H1 (cell line): ENCODE data around the gene TMEM106C. TPM values are rescaled to one million over a fixed set of nuclear protein-coding genes. Genes with fewer than 3 reads are reported as not detected.

ENCODE experiments used
- CTCF ChIA-PET: fragments of 300-600 bp; sonication (Branson Sonifier 250); formaldehyde crosslinking; loops from one replicate; lab custom pipeline; 2021; ENCODE audit not compliant: partially characterized antibody; lab: Charles Lee
- POLR2A ChIA-PET: fragments of 300-600 bp; sonication (Branson Sonifier 250); formaldehyde crosslinking; loops from one replicate; lab custom pipeline; 2021; ENCODE audit warnings: inconsistent platforms; ENCODE audit not compliant: partially characterized antibody; lab: Charles Lee
- DNase-seq, 2 experiments: peaks; one replicate each; pipeline versions ENCODE4 v3.0.0 to v3.0.0-alpha.2; 2010 to 2022; ENCODE audit warnings: low spot score in 2 of 2, low read depth in 1 of 2, mixed read lengths in 1 of 2
- FAIRE-seq: peaks from 2 replicates; lab custom pipeline; 2011; peaks lifted over from hg19 to GRCh38; lab: Jason Lieb, UNC
- H2AFZ ChIP-seq: 2 replicates; pipeline ENCODE4 v1.8.1; 2012; ENCODE audit warnings: low read length, inconsistent platforms
- H2AK5ac ChIP-seq: 2 replicates; pipeline ENCODE4 v1.6.1; 2013; ENCODE audit warnings: low read depth, low read length
- H2BK120ac ChIP-seq: replicated peaks from 2 replicates; pipeline ENCODE3; 2013; ENCODE audit warnings: low read depth, low read length, inconsistent platforms
- H2BK12ac ChIP-seq: 2 replicates; pipeline ENCODE4 v1.6.1; 2013; ENCODE audit warnings: low read depth, low read length
- H2BK15ac ChIP-seq: 2 replicates; pipeline ENCODE4 v1.6.1; 2013; ENCODE audit warnings: low read length
- H2BK20ac ChIP-seq: 2 replicates; pipeline ENCODE4 v1.6.1; 2013; ENCODE audit warnings: low read length
- H2BK5ac ChIP-seq: 2 replicates; pipeline ENCODE4 v1.6.1; 2013; ENCODE audit warnings: low read depth, low read length
- H3K14ac ChIP-seq: 2 replicates; pipeline ENCODE4 v1.6.1; 2013; ENCODE audit warnings: inconsistent platforms; ENCODE audit not compliant: insufficient read length
- H3K18ac ChIP-seq: 2 replicates; pipeline ENCODE4 v1.6.1; 2013; ENCODE audit warnings: low read length; ENCODE audit errors: extremely low read depth
- H3K23ac ChIP-seq: 2 replicates; pipeline ENCODE4 v1.6.1; 2013; ENCODE audit warnings: inconsistent platforms; ENCODE audit not compliant: insufficient read length
- H3K23me2 ChIP-seq: 2 replicates; pipeline ENCODE4 v1.6.1; 2013; ENCODE audit warnings: low read depth, low read length
- H3K27ac ChIP-seq: 2 replicates; pipeline ENCODE4 v1.6.1; 2011; ENCODE audit warnings: low read depth, low read length, inconsistent platforms
- H3K27me3 ChIP-seq, 4 experiments: replicated peaks in 1 of 4; 1 replicate in 1 of 4; 2 replicates in 3 of 4; pipeline versions ENCODE4 v1.6.1 to v1.8.1; 2011 to 2013; ENCODE audit warnings: low read length in 3 of 4, mild to moderate bottlenecking in 3 of 4, inconsistent platforms in 2 of 4, mixed read lengths in 2 of 4, moderate library complexity in 1 of 4; ENCODE audit not compliant: control insufficient read depth in 3 of 4, insufficient read depth in 3 of 4; ENCODE audit errors: extremely low read depth in 1 of 4
- H3K36me3 ChIP-seq, 4 experiments: 2 replicates each; pipeline versions ENCODE4 v1.6.1 to v1.8.1; 2011 to 2013; ENCODE audit warnings: mild to moderate bottlenecking in 4 of 4, low read length in 3 of 4, moderate library complexity in 2 of 4, control low read depth in 1 of 4, inconsistent platforms in 1 of 4; ENCODE audit not compliant: insufficient read depth in 4 of 4, control insufficient read depth in 2 of 4
- H3K4ac ChIP-seq: replicated peaks from 2 replicates; pipeline ENCODE3; 2013; ENCODE audit warnings: low read length, low read depth, mixed read lengths, inconsistent platforms; ENCODE audit not compliant: insufficient read length
- H3K4me1 ChIP-seq, 4 experiments: replicated peaks in 1 of 4; 1 replicate in 1 of 4; 2 replicates in 3 of 4; pipeline versions ENCODE4 v1.6.1 to v1.8.1; 2011 to 2013; ENCODE audit warnings: low read length in 3 of 4, inconsistent platforms in 2 of 4, mixed read lengths in 1 of 4; ENCODE audit not compliant: insufficient read depth in 4 of 4, control insufficient read depth in 3 of 4
- H3K4me2 ChIP-seq, 2 experiments: 2 replicates each; pipeline versions ENCODE4 v1.6.1 to v1.8.1; 2011 to 2013; ENCODE audit warnings: low read depth in 2 of 2, low read length in 2 of 2, control low read depth in 1 of 2, inconsistent platforms in 1 of 2, mild to moderate bottlenecking in 1 of 2; ENCODE audit not compliant: insufficient read depth in 1 of 2
- H3K4me3 ChIP-seq, 4 experiments: fragments of 200-600, 300-600 bp in 1 of 4; sonication (generic), shearing (Covaris generic), sonication (Bioruptor Twin) in 1 of 4; 2 replicates each; pipeline versions ENCODE4 v1.5.1 to v1.8.1; 2011 to 2016; ENCODE audit warnings: low read length in 4 of 4, low read depth in 3 of 4, control low read depth in 2 of 4, inconsistent platforms in 2 of 4, mild to moderate bottlenecking in 2 of 4, mixed read lengths in 1 of 4, moderate library complexity in 1 of 4; ENCODE audit not compliant: insufficient read depth in 2 of 4; ENCODE audit errors: extremely low read depth in 1 of 4
- H3K56ac ChIP-seq: replicated peaks from 2 replicates; pipeline ENCODE3; 2013; ENCODE audit warnings: low read depth, mild to moderate bottlenecking, mixed read lengths, low read length, inconsistent platforms; ENCODE audit not compliant: insufficient read length
- H3K79me1 ChIP-seq: 2 replicates; pipeline ENCODE4 v1.6.1; 2013; ENCODE audit warnings: low read depth, low read length, control low read depth
- H3K79me2 ChIP-seq, 2 experiments: 2 replicates each; pipeline versions ENCODE4 v1.6.1 to v1.8.1; 2012 to 2013; ENCODE audit warnings: low read length in 2 of 2, mild to moderate bottlenecking in 2 of 2, inconsistent platforms in 1 of 2; ENCODE audit not compliant: insufficient read depth in 2 of 2, control insufficient read depth in 1 of 2
- H3K9ac ChIP-seq, 4 experiments: replicated peaks in 1 of 4; 1 replicate in 1 of 4; 2 replicates in 3 of 4; pipeline versions ENCODE4 v1.6.1 to v1.8.1; 2011 to 2013; ENCODE audit warnings: low read depth in 3 of 4, low read length in 3 of 4, control low read depth in 2 of 4, mild to moderate bottlenecking in 2 of 4, moderate library complexity in 2 of 4, inconsistent platforms in 1 of 4; ENCODE audit errors: extremely low read depth in 1 of 4
- H3K9me3 ChIP-seq, 2 experiments: 2 replicates each; pipeline versions ENCODE4 v1.6.1 to v1.8.1; 2012 to 2013; ENCODE audit warnings: mild to moderate bottlenecking in 2 of 2, moderate library complexity in 2 of 2, control low read depth in 1 of 2, inconsistent platforms in 1 of 2, low read depth in 1 of 2, low read length in 1 of 2, mixed read lengths in 1 of 2; ENCODE audit not compliant: insufficient read depth in 2 of 2
- H4K20me1 ChIP-seq, 2 experiments: replicated peaks in 1 of 2; 2 replicates each; pipeline versions ENCODE3 to v1.8.1; 2011 to 2013; ENCODE audit warnings: inconsistent platforms in 2 of 2, low read length in 2 of 2, mild to moderate bottlenecking in 1 of 2; ENCODE audit not compliant: insufficient read depth in 2 of 2, control insufficient read depth in 1 of 2
- H4K5ac ChIP-seq: 2 replicates; pipeline ENCODE4 v1.6.1; 2013; ENCODE audit warnings: low read length, low read depth, mixed read lengths, inconsistent platforms; ENCODE audit not compliant: insufficient read length
- H4K8ac ChIP-seq: 2 replicates; pipeline ENCODE4 v1.8.0; 2013; ENCODE audit warnings: mild to moderate bottlenecking, moderate library complexity, low read length, inconsistent platforms; ENCODE audit not compliant: insufficient read depth; ENCODE audit errors: extremely low read depth
- H4K91ac ChIP-seq: replicated peaks from 2 replicates; pipeline ENCODE3; 2013; ENCODE audit warnings: low read length, mixed read lengths, inconsistent platforms; ENCODE audit not compliant: insufficient read length
- CBX5 ChIP-seq: fragments of 300-800, 300-1000 bp; sonication (generic); IDR thresholded peaks from 2 replicates; pipeline ENCODE4 v1.7.1; 2016; ENCODE audit warnings: antibody characterized with exemption, low read length, low read depth
- HDAC2 ChIP-seq, 2 experiments: fragments of 300-600 bp in 1 of 2; sonication (generic) in 1 of 2; IDR thresholded peaks; 2 replicates each; pipeline ENCODE4 v1.6.1; 2011 to 2012; ENCODE audit warnings: low read depth in 2 of 2, low read length in 2 of 2, mild to moderate bottlenecking in 2 of 2, moderate library complexity in 2 of 2, borderline replicate concordance in 1 of 2, inconsistent platforms in 1 of 2
- NANOG ChIP-seq: IDR thresholded peaks from 2 replicates; pipeline ENCODE4 v1.6.1; 2011; ENCODE audit warnings: low read length, low read depth, mild to moderate bottlenecking, inconsistent platforms; ENCODE audit not compliant: insufficient read depth, poor library complexity, severe bottlenecking
- TCF12 ChIP-seq: IDR thresholded peaks from 2 replicates; pipeline ENCODE4 v1.6.1; 2011; ENCODE audit warnings: low read depth, mild to moderate bottlenecking, low read length
- WGBS, 2 experiments: shearing (Covaris generic) in 1 of 2; methylation state at CpG; one replicate each; pipeline versions ENCODE4 v1.1.6 to v1.1.7; 2013 to 2015; ENCODE audit warnings: low lambda C conversion rate in 2 of 2, mixed read lengths in 2 of 2, inconsistent platforms in 1 of 2, low coverage in 1 of 2, missing lambda C conversion rate in 1 of 2; ENCODE audit not compliant: insufficient replicate concordance in 2 of 2, insufficient coverage in 1 of 2, insufficient read length in 1 of 2; ENCODE audit errors: extremely low coverage in 1 of 2, missing lambda C conversion rate in 1 of 2; 5-methylcytosine and 5-hydroxymethylcytosine counted together
- polyA plus RNA-seq, 7 experiments: library from polyadenylated mRNA; depleted of rRNA in 3 of 7; stranded (reverse) in 5 of 7; unstranded in 2 of 7; fragments of >200 nt in 5 of 7; fragments of 200-250 nt in 2 of 7; gene quantifications; 1 replicate in 5 of 7; 2 replicates in 1 of 7; 4 replicates in 1 of 7; pipeline versions ENCODE4 v1.2.1 to v1.2.3, GENCODE V29; 2011 to 2013; ENCODE audit warnings: missing spikeins in 2 of 7, mixed read lengths in 2 of 7
- total RNA-seq: library from RNA; stranded (reverse); fragmentation: NEBNext Ultra II Directional; extraction: Animal tissue kit (Norgen Biotek cat#: 25700); gene quantifications from 2 replicates; pipeline ENCODE4 v1.2.1, GENCODE V29; 2021

The TMEM106C gene
- total and polyA plus RNA-seq, 2 of the 8 experiments (the other 6 are each of a cell fraction or from before 2014, with no cell fraction given), result 36.6 to 45.3 TPM

DNA sequence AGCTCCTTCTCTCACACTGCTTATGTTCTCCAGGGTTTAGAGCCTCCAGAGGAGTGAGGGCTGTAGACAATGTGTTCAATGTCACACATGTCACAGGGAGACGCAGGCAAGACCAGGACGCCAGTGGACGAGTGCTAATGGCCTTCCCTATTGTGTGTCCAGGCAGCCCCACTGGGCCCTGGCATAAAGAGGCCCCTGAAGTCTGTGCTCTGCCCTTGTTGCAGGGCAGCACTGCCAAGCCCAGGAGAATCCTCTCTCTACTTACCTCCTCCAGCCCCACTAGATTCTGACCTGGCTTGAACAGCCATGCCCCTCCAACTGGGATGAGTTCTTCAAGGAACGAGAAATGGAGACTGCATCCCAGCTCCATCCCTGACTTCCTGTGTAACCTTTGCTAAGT is 24.8 kb upstream of the TMEM106C start:
- no peak overlapping the region for H3K4me2 ChIP-seq
- no peak overlapping the region for H2BK5ac ChIP-seq
- H4K8ac ChIP-seq, result no peak overlapping the region
- no peaks in the 10 kb centered on the region for H3K36me3 ChIP-seq
- H3K27me3 ChIP-seq, result peaks cover 0 to 24% (median 16%) of the 10 kb centered on the region in 4 experiments; a peak in 5 of 7 replicates
- H3K18ac ChIP-seq, result no peak overlapping the region
- peaks cover 3% of the 10 kb centered on the region; the same call in 1 of the 2 replicates for H3K23me2 ChIP-seq
- no peak overlapping the region for H3K9ac ChIP-seq
- no peak overlapping the region for H3K23ac ChIP-seq
- H2BK120ac ChIP-seq, result no peak overlapping the region
- H3K4me3 ChIP-seq, result no peak overlapping the region
- no peak overlapping the region for H3K4ac ChIP-seq
- TF ChIP-seq CBX5 (no peak), HDAC2 (IDR thresholded peaks at IDR 0.05; ENCODE audit: borderline replicate concordance in 1 of 2, low read depth in 2 of 2, low read length in 2 of 2) (no peak), TCF12 (no peak), NANOG (no peak)
- TF ChIP-seq, all 59 proteins: peak for 0
- Histone ChIP-seq H2BK12ac (no peak overlapping the region), H2BK15ac (no peak overlapping the region), H2AFZ (no peak overlapping the region), H2AK5ac (no peak overlapping the region), H3K79me1 (no peaks in the 10 kb centered on the region), H3K14ac (no peak overlapping the region), H4K5ac (no peak overlapping the region), H3K56ac (no peak overlapping the region), H3K9me3 (no peaks in the 10 kb centered on the region), H3K4me1 (peaks cover 0 to 16% (median 13%) of the 10 kb centered on the region in 4 experiments; a peak in 5 of 7 replicates), H3K27ac (no peak overlapping the region), H3K79me2 (no peaks in the 10 kb centered on the region), H4K20me1 (no peaks in the 10 kb centered on the region), H2BK20ac (no peak overlapping the region), H4K91ac (no peak overlapping the region)
- WGBS, 2 experiments, result 85% methylated on average over 4 of the region's 4 CpGs; no CpG with 5 or more reads in 1 of the 2 experiments
- no peak for DNase-seq
- POLR2A ChIA-PET, result interaction anchor here (0.6 to 1.4 kb wide), 3 partner anchors 22 to 253 kb away, joined by 3 to 4 read pairs (median 3); partner anchors contain the start of gene VDR
- FAIRE-seq, result no peak
- CTCF ChIA-PET, result interaction anchor here (1.1 to 1.3 kb wide), 4 partner anchors 12 to 248 kb away, joined by 3 to 4 read pairs (median 4); no protein-coding TSS in a partner anchor
